K562 (cell line): Measurements from ENCODE around the gene MRPL54. TPM values are rescaled to one million over a fixed set of nuclear protein-coding genes. Genes with fewer than 3 reads are reported as not detected.

ENCODE experiments used
- ADNP ChIP-seq: fragments of 200-800 bp; sonication (Bioruptor generic); IDR thresholded peaks from 2 replicates; pipeline ENCODE4 v1.6.1; 2016; ENCODE audit warnings: missing genetic modification characterization, missing compliant biosample characterization
- NFE2L1 ChIP-seq: fragments of 450-650 bp; IDR thresholded peaks from 2 replicates; pipeline ENCODE4 v1.6.1; 2016; ENCODE audit warnings: missing genetic modification characterization, low read depth, mild to moderate bottlenecking, missing compliant biosample characterization, moderate library complexity, borderline replicate concordance
- TAF15 ChIP-seq: fragments of 200-400 bp; formaldehyde crosslinking; IDR thresholded peaks from 2 replicates; pipeline ENCODE4 v1.6.1; 2017; ENCODE audit warnings: mild to moderate bottlenecking, low read depth, low read length, moderate library complexity
- polyA plus RNA-seq, 8 experiments: library from polyadenylated mRNA; depleted of rRNA in 4 of 8; stranded (reverse) in 5 of 8; unstranded in 3 of 8; fragments of >200 nt; fragmentation: Nextera tagmentation in 2 of 8; fragmentation: Illumina TruSeq in 1 of 8; extraction: Ambion mirVana in 2 of 8; extraction: Trizol in 1 of 8; gene quantifications; 2 replicates each; pipeline versions ENCODE4 v1.2.1 to v1.2.3, GENCODE V29; 2011 to 2014; ENCODE audit warnings: inconsistent platforms in 1 of 8, missing spikeins in 1 of 8
- total RNA-seq, 7 experiments: library from RNA; depleted of rRNA in 6 of 7; stranded (reverse); fragments of >200 nt in 6 of 7; fragmentation: Illumina TruSeq in 2 of 7; extraction: Trizol in 2 of 7; gene quantifications; 2 replicates each; pipeline versions ENCODE4 v1.2.1 to v1.2.3, GENCODE V29; 2011 to 2021; ENCODE audit warnings: low replicate concordance in 1 of 7
- TF ChIP-seq, protein P1 (sequence below): fragments of 200-800 bp; sonication (Bioruptor generic); IDR thresholded peaks from 2 replicates; pipeline ENCODE4 v1.6.1; 2016; ENCODE audit warnings: missing genetic modification characterization, missing compliant biosample characterization
- TF ChIP-seq, protein P2 (sequence below): fragments of 450-650 bp; formaldehyde crosslinking; conservative IDR thresholded peaks from 2 replicates; pipeline ENCODE4 v1.4.0; 2022; ENCODE audit warnings: mild to moderate bottlenecking, missing genetic modification characterization

MRPL54 gene
- total and polyA plus RNA-seq, 9 of the 15 experiments (the other 6 are each of a cell fraction or from before 2014, with no cell fraction given): 3.5 to 120 (median 56.9) TPM

DNA sequence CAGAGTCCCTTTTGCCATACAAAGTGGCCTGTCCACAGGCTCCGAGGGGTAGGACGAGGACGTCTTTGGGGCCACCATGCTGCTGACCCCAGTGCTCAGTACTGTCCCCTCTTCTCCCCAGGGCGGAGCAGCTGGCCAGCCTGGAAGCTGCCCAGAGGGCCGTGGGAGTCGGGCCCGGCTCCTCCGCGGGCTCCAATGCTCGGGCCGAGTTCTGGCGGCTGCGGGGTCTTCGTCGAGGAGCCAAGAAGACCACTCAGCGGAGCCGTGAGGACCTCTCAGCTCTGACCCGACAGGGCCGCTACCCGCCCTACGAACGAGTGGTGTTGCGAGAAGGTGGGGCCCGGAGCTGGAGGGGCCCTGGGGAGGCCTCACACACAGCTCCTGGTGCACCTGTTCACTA, 22.1 kb upstream of the MRPL54 start (continued):
- TF ChIP-seq, protein P1, sequence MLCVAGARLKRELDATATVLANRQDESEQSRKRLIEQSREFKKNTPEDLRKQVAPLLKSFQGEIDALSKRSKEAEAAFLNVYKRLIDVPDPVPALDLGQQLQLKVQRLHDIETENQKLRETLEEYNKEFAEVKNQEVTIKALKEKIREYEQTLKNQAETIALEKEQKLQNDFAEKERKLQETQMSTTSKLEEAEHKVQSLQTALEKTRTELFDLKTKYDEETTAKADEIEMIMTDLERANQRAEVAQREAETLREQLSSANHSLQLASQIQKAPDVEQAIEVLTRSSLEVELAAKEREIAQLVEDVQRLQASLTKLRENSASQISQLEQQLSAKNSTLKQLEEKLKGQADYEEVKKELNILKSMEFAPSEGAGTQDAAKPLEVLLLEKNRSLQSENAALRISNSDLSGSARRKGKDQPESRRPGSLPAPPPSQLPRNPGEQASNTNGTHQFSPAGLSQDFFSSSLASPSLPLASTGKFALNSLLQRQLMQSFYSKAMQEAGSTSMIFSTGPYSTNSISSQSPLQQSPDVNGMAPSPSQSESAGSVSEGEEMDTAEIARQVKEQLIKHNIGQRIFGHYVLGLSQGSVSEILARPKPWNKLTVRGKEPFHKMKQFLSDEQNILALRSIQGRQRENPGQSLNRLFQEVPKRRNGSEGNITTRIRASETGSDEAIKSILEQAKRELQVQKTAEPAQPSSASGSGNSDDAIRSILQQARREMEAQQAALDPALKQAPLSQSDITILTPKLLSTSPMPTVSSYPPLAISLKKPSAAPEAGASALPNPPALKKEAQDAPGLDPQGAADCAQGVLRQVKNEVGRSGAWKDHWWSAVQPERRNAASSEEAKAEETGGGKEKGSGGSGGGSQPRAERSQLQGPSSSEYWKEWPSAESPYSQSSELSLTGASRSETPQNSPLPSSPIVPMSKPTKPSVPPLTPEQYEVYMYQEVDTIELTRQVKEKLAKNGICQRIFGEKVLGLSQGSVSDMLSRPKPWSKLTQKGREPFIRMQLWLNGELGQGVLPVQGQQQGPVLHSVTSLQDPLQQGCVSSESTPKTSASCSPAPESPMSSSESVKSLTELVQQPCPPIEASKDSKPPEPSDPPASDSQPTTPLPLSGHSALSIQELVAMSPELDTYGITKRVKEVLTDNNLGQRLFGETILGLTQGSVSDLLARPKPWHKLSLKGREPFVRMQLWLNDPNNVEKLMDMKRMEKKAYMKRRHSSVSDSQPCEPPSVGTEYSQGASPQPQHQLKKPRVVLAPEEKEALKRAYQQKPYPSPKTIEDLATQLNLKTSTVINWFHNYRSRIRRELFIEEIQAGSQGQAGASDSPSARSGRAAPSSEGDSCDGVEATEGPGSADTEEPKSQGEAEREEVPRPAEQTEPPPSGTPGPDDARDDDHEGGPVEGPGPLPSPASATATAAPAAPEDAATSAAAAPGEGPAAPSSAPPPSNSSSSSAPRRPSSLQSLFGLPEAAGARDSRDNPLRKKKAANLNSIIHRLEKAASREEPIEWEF (CRISPR knock-in tag): no peak
- TF ChIP-seq NFE2L1 (tag): no peak
- TF ChIP-seq TAF15: no peak
- no peak for TF ChIP-seq ADNP (tag)
- TF ChIP-seq, protein P2, sequence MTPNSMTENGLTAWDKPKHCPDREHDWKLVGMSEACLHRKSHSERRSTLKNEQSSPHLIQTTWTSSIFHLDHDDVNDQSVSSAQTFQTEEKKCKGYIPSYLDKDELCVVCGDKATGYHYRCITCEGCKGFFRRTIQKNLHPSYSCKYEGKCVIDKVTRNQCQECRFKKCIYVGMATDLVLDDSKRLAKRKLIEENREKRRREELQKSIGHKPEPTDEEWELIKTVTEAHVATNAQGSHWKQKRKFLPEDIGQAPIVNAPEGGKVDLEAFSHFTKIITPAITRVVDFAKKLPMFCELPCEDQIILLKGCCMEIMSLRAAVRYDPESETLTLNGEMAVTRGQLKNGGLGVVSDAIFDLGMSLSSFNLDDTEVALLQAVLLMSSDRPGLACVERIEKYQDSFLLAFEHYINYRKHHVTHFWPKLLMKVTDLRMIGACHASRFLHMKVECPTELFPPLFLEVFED (CRISPR knock-in tag): no peak
- TF ChIP-seq, all 486 proteins: peak for 0
